IMR-90 (cell line): ENCODE data around the gene SLC25A44. TPM values are rescaled to one million over a fixed set of nuclear protein-coding genes. Genes with fewer than 3 reads are reported as not detected.

Experiments used
- ATAC-seq: fragments of 200-7000 bp; cut with Tn5 transposase; 2 replicates; pipeline ENCODE4 v1.9.1; 2020; ENCODE audit warnings: low read depth, mild to moderate bottlenecking, moderate library complexity
- BruUV-seq: library from RNA; stranded (reverse); fragments of 400-500 nt; replicated peaks from 2 replicates; lab custom pipeline; 2021; lab: Mats Ljungman, UMichigan
- CTCF ChIA-PET: fragments of 300-600 bp; formaldehyde crosslinking; extraction: SDS; loops from one replicate; lab custom pipeline; 2021; ENCODE audit warnings: antibody characterized with exemption; lab: Yijun Ruan, JAX
- POLR2A ChIA-PET: fragments of 300-600 bp; sonication (Branson Sonifier 250); formaldehyde crosslinking; loops from one replicate; lab custom pipeline; 2022; ENCODE audit warnings: antibody characterized with exemption; ENCODE audit not compliant: unreplicated experiment; lab: Charles Lee
- DNase-seq: peaks from one replicate; pipeline ENCODE4 v3.0.0; 2013
- H2AFZ ChIP-seq: replicated peaks from 2 replicates; pipeline ENCODE3; 2013; ENCODE audit warnings: low read length, mild to moderate bottlenecking; ENCODE audit not compliant: poor library complexity
- H2AK5ac ChIP-seq: 2 replicates; pipeline ENCODE4 v1.6.1; 2013; ENCODE audit warnings: low read depth, low read length, inconsistent platforms
- H2AK9ac ChIP-seq: replicated peaks from 2 replicates; pipeline ENCODE3; 2013; ENCODE audit warnings: mild to moderate bottlenecking, low read depth, low read length, moderate library complexity; ENCODE audit not compliant: poor library complexity
- H2BK120ac ChIP-seq: 2 replicates; pipeline ENCODE4 v1.6.1; 2013; ENCODE audit warnings: low read depth, low read length, inconsistent platforms
- H2BK15ac ChIP-seq: 3 replicates; pipeline ENCODE4 v1.6.1; 2013; ENCODE audit warnings: low read depth, low read length, inconsistent platforms
- H2BK20ac ChIP-seq: 2 replicates; pipeline ENCODE4 v1.6.1; 2013; ENCODE audit warnings: low read depth, mild to moderate bottlenecking, inconsistent platforms, low read length, moderate library complexity
- H2BK5ac ChIP-seq: 2 replicates; pipeline ENCODE4 v1.6.1; 2013; ENCODE audit warnings: mild to moderate bottlenecking, low read depth, low read length, inconsistent platforms; ENCODE audit not compliant: poor library complexity, severe bottlenecking
- H3K14ac ChIP-seq: replicated peaks from 2 replicates; pipeline ENCODE4 v1.6.1; 2013; ENCODE audit warnings: low read depth, low read length, inconsistent platforms
- H3K18ac ChIP-seq: 2 replicates; pipeline ENCODE4 v1.6.1; 2013; ENCODE audit warnings: low read depth, low read length, control low read depth
- H3K23ac ChIP-seq: 2 replicates; pipeline ENCODE4 v1.6.1; 2013; ENCODE audit warnings: low read depth, low read length, inconsistent platforms
- H3K27ac ChIP-seq: 2 replicates; pipeline ENCODE4 v1.5.1; 2013; ENCODE audit warnings: mild to moderate bottlenecking, control low read depth, low read length; ENCODE audit not compliant: insufficient read depth
- H3K27me3 ChIP-seq: 2 replicates; pipeline ENCODE4 v1.6.1; 2013; ENCODE audit warnings: low read length; ENCODE audit not compliant: control insufficient read depth, insufficient read depth
- H3K36me3 ChIP-seq: 2 replicates; pipeline ENCODE4 v1.6.1; 2013; ENCODE audit warnings: low read length, mixed read lengths; ENCODE audit not compliant: control insufficient read depth, insufficient read depth
- H3K4ac ChIP-seq: 2 replicates; pipeline ENCODE4 v1.6.1; 2013; ENCODE audit warnings: low read depth, low read length, inconsistent platforms
- H3K4me1 ChIP-seq: 2 replicates; pipeline ENCODE4 v1.6.1; 2013; ENCODE audit warnings: low read length, mixed read lengths; ENCODE audit not compliant: control insufficient read depth, insufficient read depth
- H3K4me2 ChIP-seq: 2 replicates; pipeline ENCODE4 v1.6.1; 2013; ENCODE audit warnings: low read depth, mild to moderate bottlenecking, control low read depth, low read length, moderate library complexity
- H3K4me3 ChIP-seq: 2 replicates; pipeline ENCODE4 v1.5.1; 2013; ENCODE audit warnings: low read depth, mild to moderate bottlenecking, control low read depth, low read length, moderate library complexity; ENCODE audit not compliant: insufficient read depth
- H3K56ac ChIP-seq: 2 replicates; pipeline ENCODE4 v1.6.1; 2013; ENCODE audit warnings: low read length, inconsistent platforms; ENCODE audit not compliant: insufficient read depth; ENCODE audit errors: extremely low read depth
- H3K79me1 ChIP-seq, 2 experiments: 2 replicates each; pipeline ENCODE4 v1.6.1; 2013; ENCODE audit warnings: low read length in 2 of 2, inconsistent platforms in 1 of 2, low read depth in 1 of 2
- H3K9ac ChIP-seq: 2 replicates; pipeline ENCODE4 v1.6.1; 2013; ENCODE audit warnings: low read depth, low read length, control low read depth
- H3K9me1 ChIP-seq: 2 replicates; pipeline ENCODE4 v1.6.1; 2013; ENCODE audit warnings: low read length, inconsistent platforms; ENCODE audit not compliant: insufficient read depth
- H3K9me3 ChIP-seq: 2 replicates; pipeline ENCODE4 v1.6.1; 2013; ENCODE audit warnings: low read length; ENCODE audit not compliant: control insufficient read depth, insufficient read depth
- H4K20me1 ChIP-seq: 2 replicates; pipeline ENCODE4 v1.6.1; 2013; ENCODE audit warnings: low read length, inconsistent platforms; ENCODE audit not compliant: insufficient read depth
- H4K5ac ChIP-seq: 2 replicates; pipeline ENCODE4 v1.6.1; 2013; ENCODE audit warnings: mild to moderate bottlenecking, low read depth, low read length, control low read depth
- H4K8ac ChIP-seq, 2 experiments: 2 replicates each; pipeline ENCODE4 v1.6.1; 2013; ENCODE audit warnings: low read depth in 2 of 2, low read length in 2 of 2, control low read depth in 1 of 2, inconsistent platforms in 1 of 2
- H4K91ac ChIP-seq: 2 replicates; pipeline ENCODE4 v1.6.1; 2013; ENCODE audit warnings: low read depth, low read length, inconsistent platforms; ENCODE audit not compliant: insufficient read depth
- BHLHE40 ChIP-seq: fragments of 150-350 bp; IDR thresholded peaks from 2 replicates; pipeline ENCODE4 v1.6.1; 2016; ENCODE audit warnings: mild to moderate bottlenecking, low read depth, low read length
- CEBPB ChIP-seq: IDR thresholded peaks from 2 replicates; pipeline ENCODE4 v1.6.1; 2012; ENCODE audit warnings: low read depth, low read length, improper control_type of control experiment
- CHD1 ChIP-seq: IDR thresholded peaks from 2 replicates; pipeline ENCODE4 v1.6.1; 2012; ENCODE audit warnings: low read depth, low read length, improper control_type of control experiment
- FOS ChIP-seq: fragments of 150-350 bp; IDR thresholded peaks from 2 replicates; pipeline ENCODE4 v1.6.1; 2016; ENCODE audit warnings: low read depth, low read length
- MAFK ChIP-seq: IDR thresholded peaks from 2 replicates; pipeline ENCODE4 v1.6.1; 2012; ENCODE audit warnings: low read depth, low read length, improper control_type of control experiment
- MAZ ChIP-seq: IDR thresholded peaks from 2 replicates; pipeline ENCODE4 v1.6.1; 2012; ENCODE audit warnings: low read depth, mild to moderate bottlenecking, low read length, improper control_type of control experiment, moderate library complexity, borderline replicate concordance
- MXI1 ChIP-seq: IDR thresholded peaks from 2 replicates; pipeline ENCODE4 v1.6.1; 2012; ENCODE audit warnings: low read depth, mild to moderate bottlenecking, low read length, moderate library complexity, borderline replicate concordance
- NFE2L2 ChIP-seq: fragments of 150-350 bp; IDR thresholded peaks from 2 replicates; pipeline ENCODE4 v1.6.1; 2016; ENCODE audit warnings: low read depth, mild to moderate bottlenecking, low read length
- POLR2A ChIP-seq: IDR thresholded peaks from 2 replicates; pipeline ENCODE4 v1.6.1; 2012; ENCODE audit warnings: mild to moderate bottlenecking, low read depth, low read length
- RAD21 ChIP-seq: IDR thresholded peaks from 2 replicates; pipeline ENCODE4 v1.6.1; 2012; ENCODE audit warnings: low read length, improper control_type of control experiment
- RCOR1 ChIP-seq: IDR thresholded peaks from 2 replicates; pipeline ENCODE4 v1.6.1; 2012; ENCODE audit warnings: mild to moderate bottlenecking, low read length, improper control_type of control experiment; ENCODE audit not compliant: insufficient replicate concordance
- RFX5 ChIP-seq: IDR thresholded peaks from 2 replicates; pipeline ENCODE4 v1.8.0; 2012; ENCODE audit warnings: low read depth, mild to moderate bottlenecking, low read length, moderate library complexity
- SMC3 ChIP-seq: fragments of 150-350 bp; IDR thresholded peaks from 2 replicates; pipeline ENCODE4 v1.6.1; 2016; ENCODE audit warnings: low read depth, mild to moderate bottlenecking, antibody characterized with exemption, low read length, moderate library complexity
- WGBS, 2 experiments: methylation state at CpG; one replicate each; pipeline versions ENCODE4 v1.1.5 to v1.1.7; 2013; ENCODE audit warnings: missing lambda C conversion rate in 2 of 2; ENCODE audit not compliant: insufficient read length in 1 of 2; ENCODE audit errors: extremely low coverage in 2 of 2; 5-methylcytosine and 5-hydroxymethylcytosine counted together
- dilution Hi-C: fragments of 300-500 bp; cut with HindIII; formaldehyde crosslinking; loops from one replicate; pipeline ENCODE4 v1.14.3; 2018; ENCODE audit warnings: low sequenced_read_pairs; ENCODE audit not compliant: unreplicated experiment
- in situ Hi-C: fragments of 300-500 bp; cut with MboI; formaldehyde crosslinking; loops from 3 replicates; pipeline ENCODE4 v1.14.3; 2019; ENCODE audit warnings: low sequenced_read_pairs, inconsistent platforms, mixed read lengths
- intact Hi-C: fragments of 100-400 bp; cut with micrococcal nuclease; formaldehyde crosslinking; loops from 2 replicates; pipeline ENCODE4 v1.10.0; 2022
- polyA plus RNA-seq, 3 experiments: library from polyadenylated mRNA; depleted of rRNA; stranded (reverse); fragments of >200 nt; gene quantifications; 2 replicates each; pipeline ENCODE4 v1.2.3, GENCODE V29; 2012; ENCODE audit warnings: low replicate concordance in 1 of 3
- total RNA-seq: library from RNA; depleted of rRNA; stranded (reverse); fragments of >200 nt; gene quantifications from 2 replicates; pipeline ENCODE4 v1.2.3, GENCODE V29; 2012
- TF ChIP-seq, protein P1 (sequence below): fragments of 150-350 bp; IDR thresholded peaks from 2 replicates; pipeline ENCODE4 v1.6.1; 2016; ENCODE audit warnings: low read depth, mild to moderate bottlenecking, low read length, moderate library complexity, borderline replicate concordance
- TF ChIP-seq, protein P2 (sequence below): conservative IDR thresholded peaks from 2 replicates; pipeline ENCODE4 v1.5.1; 2012; ENCODE audit warnings: mild to moderate bottlenecking, low read depth, low read length, improper control_type of control experiment
- TF ChIP-seq, protein P3 (sequence below): fragments of 150-350 bp; IDR thresholded peaks from 2 replicates; pipeline ENCODE4 v1.6.1; 2017; ENCODE audit warnings: mild to moderate bottlenecking, antibody characterized with exemption, low read length, low read depth

SLC25A44 gene
- total and polyA plus RNA-seq, 2 of the 4 experiments (the other 2 are of a cell fraction): 12.7 to 20.2 TPM

DNA sequence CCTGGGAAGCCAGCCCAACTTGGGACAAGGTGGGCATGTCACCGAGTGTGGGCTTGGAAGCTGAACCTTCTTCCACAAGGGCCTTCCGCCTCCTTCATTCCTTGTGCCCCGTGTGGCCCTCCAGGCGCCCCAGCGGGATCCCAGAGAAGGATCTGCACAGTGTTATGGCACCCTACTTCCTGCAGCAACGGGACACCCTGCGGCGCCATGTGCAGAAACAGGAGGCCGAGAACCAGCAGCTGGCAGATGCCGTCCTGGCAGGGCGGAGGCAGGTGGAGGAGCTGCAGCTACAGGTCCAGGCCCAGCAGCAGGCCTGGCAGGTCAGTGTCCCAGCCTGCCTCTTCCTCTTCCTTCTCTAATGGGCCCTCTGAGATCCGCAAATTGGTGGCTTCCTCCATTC, 42.3 kb downstream of the SLC25A44 start:
- Histone ChIP-seq H3K9ac (no peak overlapping the region), H3K4me3 (no peak overlapping the region), H2AFZ (no peak overlapping the region), H2BK20ac (no peak overlapping the region), H3K79me1 (peaks cover 8 to 16% of the 10 kb centered on the region in 2 experiments), H3K4ac (no peak overlapping the region), H4K20me1 (peaks cover 7% of the 10 kb centered on the region; the same call in 1 of the 2 replicates), H3K36me3 (peaks cover 34% of the 10 kb centered on the region), H2AK5ac (no peak overlapping the region), H3K56ac (no peak overlapping the region), H3K27me3 (no peaks in the 10 kb centered on the region), H4K5ac (no peak overlapping the region), H4K91ac (no peak overlapping the region), H3K9me1 (peaks cover 19% of the 10 kb centered on the region), H3K18ac (no peak overlapping the region), H4K8ac (no peak overlapping the region), H3K23ac (no peak overlapping the region), H3K4me1 (peaks cover 13% of the 10 kb centered on the region), H3K14ac (no peak overlapping the region), H3K4me2 (no peak overlapping the region), H2BK15ac (no peak overlapping the region), H3K27ac (no peak overlapping the region), H2AK9ac (no peak overlapping the region), H3K9me3 (no peaks in the 10 kb centered on the region), H2BK120ac (no peak overlapping the region), H2BK5ac (no peak overlapping the region)
- no TSS peak for BruUV-seq
- TF ChIP-seq RFX5 (no peak), MAFK (no peak), SMC3 (no peak), RCOR1 (no peak), FOS (no peak), MXI1 (no peak), BHLHE40 (no peak), MAZ (no peak), CEBPB (no peak), POLR2A (no peak), CHD1 (no peak), NFE2L2 (no peak), RAD21 (no peak)
- TF ChIP-seq, protein P1, sequence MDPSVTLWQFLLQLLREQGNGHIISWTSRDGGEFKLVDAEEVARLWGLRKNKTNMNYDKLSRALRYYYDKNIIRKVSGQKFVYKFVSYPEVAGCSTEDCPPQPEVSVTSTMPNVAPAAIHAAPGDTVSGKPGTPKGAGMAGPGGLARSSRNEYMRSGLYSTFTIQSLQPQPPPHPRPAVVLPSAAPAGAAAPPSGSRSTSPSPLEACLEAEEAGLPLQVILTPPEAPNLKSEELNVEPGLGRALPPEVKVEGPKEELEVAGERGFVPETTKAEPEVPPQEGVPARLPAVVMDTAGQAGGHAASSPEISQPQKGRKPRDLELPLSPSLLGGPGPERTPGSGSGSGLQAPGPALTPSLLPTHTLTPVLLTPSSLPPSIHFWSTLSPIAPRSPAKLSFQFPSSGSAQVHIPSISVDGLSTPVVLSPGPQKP: no peak
- TF ChIP-seq, protein P2, sequence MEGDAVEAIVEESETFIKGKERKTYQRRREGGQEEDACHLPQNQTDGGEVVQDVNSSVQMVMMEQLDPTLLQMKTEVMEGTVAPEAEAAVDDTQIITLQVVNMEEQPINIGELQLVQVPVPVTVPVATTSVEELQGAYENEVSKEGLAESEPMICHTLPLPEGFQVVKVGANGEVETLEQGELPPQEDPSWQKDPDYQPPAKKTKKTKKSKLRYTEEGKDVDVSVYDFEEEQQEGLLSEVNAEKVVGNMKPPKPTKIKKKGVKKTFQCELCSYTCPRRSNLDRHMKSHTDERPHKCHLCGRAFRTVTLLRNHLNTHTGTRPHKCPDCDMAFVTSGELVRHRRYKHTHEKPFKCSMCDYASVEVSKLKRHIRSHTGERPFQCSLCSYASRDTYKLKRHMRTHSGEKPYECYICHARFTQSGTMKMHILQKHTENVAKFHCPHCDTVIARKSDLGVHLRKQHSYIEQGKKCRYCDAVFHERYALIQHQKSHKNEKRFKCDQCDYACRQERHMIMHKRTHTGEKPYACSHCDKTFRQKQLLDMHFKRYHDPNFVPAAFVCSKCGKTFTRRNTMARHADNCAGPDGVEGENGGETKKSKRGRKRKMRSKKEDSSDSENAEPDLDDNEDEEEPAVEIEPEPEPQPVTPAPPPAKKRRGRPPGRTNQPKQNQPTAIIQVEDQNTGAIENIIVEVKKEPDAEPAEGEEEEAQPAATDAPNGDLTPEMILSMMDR: no peak
- TF ChIP-seq, protein P3, sequence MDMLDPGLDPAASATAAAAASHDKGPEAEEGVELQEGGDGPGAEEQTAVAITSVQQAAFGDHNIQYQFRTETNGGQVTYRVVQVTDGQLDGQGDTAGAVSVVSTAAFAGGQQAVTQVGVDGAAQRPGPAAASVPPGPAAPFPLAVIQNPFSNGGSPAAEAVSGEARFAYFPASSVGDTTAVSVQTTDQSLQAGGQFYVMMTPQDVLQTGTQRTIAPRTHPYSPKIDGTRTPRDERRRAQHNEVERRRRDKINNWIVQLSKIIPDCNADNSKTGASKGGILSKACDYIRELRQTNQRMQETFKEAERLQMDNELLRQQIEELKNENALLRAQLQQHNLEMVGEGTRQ: no peak
- dilution Hi-C loops: no loop called here
- no peak for ATAC-seq
- ChIA-PET POLR2A (no interaction called here), CTCF (no interaction called here)
- WGBS, 2 experiments: 97% methylated on average over 3 of the region's 12 CpGs; no CpG with 5 or more reads in 1 of the 2 experiments
- intact Hi-C loops: no loop called here
- in situ Hi-C loops: no loop called here
- no peak for DNase-seq
